Measurements from ENCODE around the gene SMARCB1. TPM values are rescaled to one million over a fixed set of nuclear protein-coding genes. Genes with fewer than 3 reads are reported as not detected.
A peak's percentile ranks its signal among the peaks of the same experiment; 100 is the strongest.

Gene SMARCB1
- total RNA-seq, 1 experiment from 2014 or later = 88.2 TPM

DNA sequence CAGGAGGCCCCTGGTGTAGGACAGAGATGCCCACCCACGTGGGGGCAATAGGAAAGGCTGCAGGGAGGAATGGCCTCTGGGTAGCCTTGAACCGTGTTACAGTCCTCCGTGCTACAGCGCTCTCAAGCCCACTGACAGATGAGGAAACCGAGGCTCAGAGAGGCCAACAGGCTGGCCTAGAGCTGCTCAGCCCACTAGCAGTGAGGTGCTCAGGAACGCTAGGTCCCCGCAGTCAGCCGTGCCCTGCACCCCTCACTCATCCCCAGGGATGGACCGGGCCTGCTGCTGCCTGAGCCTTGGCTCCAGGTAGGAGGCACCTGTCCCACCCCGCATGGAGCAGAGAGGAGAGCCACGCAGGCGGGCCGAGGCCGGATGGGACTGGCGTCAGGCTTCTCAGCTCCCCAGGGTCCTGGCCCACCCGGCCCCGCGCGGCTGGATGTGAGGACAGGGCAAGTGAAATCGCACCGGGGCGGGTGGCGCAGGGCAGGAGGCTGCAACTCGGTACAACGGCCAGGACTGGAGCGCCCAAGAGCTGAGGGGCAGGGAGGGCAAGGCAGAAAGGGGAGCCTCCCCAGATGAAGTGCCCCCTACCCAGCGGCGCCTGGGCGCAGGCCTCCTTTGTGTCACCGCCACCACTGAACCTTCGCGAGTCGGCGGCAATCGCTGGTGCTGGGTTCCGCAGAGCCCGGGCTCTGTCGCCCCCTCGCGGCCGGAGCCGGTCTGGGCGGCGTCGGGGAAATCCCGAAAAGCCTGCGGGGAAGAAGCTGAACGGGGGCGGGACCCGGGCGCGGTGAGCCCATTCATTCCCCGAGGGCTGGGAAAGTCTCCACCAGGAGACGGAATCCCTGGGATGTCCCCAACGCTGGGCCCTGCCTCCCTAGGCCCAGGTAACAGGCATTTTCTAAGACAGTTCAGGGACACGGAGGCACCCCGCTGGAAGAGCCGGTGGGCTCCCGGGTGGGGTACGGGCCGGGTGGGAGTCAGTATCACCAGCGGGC is 62.5 kb downstream of the SMARCB1 start:
- Mint-ChIP-seq H3K4me1 (ENCODE audit: low read depth, unreplicated experiment) (no peaks in the 10 kb centered on the region), H3K27me3 (ENCODE audit: unreplicated experiment) (peaks cover 8% of the 10 kb centered on the region), H3K36me3 (ENCODE audit: insufficient read depth, unreplicated experiment) (peaks cover 8% of the 10 kb centered on the region), H3K9me3 (ENCODE audit: low read depth, unreplicated experiment) (no peaks in the 10 kb centered on the region), H3K27ac (ENCODE audit: unreplicated experiment) (no peak overlapping the region), H3K4me3 (ENCODE audit: low read depth, unreplicated experiment) (peak overlapping the region; percentile 70)
- intact Hi-C loops (cut with micrococcal nuclease; ENCODE audit: unreplicated experiment) = loop anchor here (5.0 kb wide), 2 partner anchors 82 to 307 kb away; partner anchors contain the start of gene CHCHD10
- no TSS peak for BruUV-seq (replicated peaks)
- peak; percentile 94 for DNase-seq
- TF ChIP-seq CTCF (IDR thresholded peaks at IDR 0.05; ENCODE audit: unreplicated experiment) = peak; percentile 95
- CTCF ChIA-PET = interaction anchor here (0.6 to 1.9 kb wide), 14 partner anchors 9 to 206 kb away, joined by 3 to 20 read pairs (median 4); partner anchors contain the start of genes CHCHD10, MIF and SLC2A11

GRCh38 chr22:23850136-23850611 is 63.4 kb downstream of the SMARCB1 start:
- TF ChIP-seq CTCF (IDR thresholded peaks at IDR 0.05; ENCODE audit: unreplicated experiment) = no peak
- peak; percentile 59 for DNase-seq
- Mint-ChIP-seq H3K9me3 (ENCODE audit: low read depth, unreplicated experiment) (no peaks in the 10 kb centered on the region), H3K27me3 (ENCODE audit: unreplicated experiment) (peaks cover 3% of the 10 kb centered on the region), H3K27ac (ENCODE audit: unreplicated experiment) (no peak overlapping the region), H3K4me1 (ENCODE audit: low read depth, unreplicated experiment) (no peaks in the 10 kb centered on the region), H3K36me3 (ENCODE audit: insufficient read depth, unreplicated experiment) (peaks cover 8% of the 10 kb centered on the region), H3K4me3 (ENCODE audit: low read depth, unreplicated experiment) (peak overlapping the region; percentile 70)
- intact Hi-C loops (cut with micrococcal nuclease; ENCODE audit: unreplicated experiment) = no loop called here
- no TSS peak for BruUV-seq (replicated peaks)
- CTCF ChIA-PET = interaction anchor here (0.6 to 1.9 kb wide), 13 partner anchors 8 to 134 kb away, joined by 3 to 20 read pairs (median 4); partner anchors contain the start of genes CHCHD10, MIF and SLC2A11

DNA sequence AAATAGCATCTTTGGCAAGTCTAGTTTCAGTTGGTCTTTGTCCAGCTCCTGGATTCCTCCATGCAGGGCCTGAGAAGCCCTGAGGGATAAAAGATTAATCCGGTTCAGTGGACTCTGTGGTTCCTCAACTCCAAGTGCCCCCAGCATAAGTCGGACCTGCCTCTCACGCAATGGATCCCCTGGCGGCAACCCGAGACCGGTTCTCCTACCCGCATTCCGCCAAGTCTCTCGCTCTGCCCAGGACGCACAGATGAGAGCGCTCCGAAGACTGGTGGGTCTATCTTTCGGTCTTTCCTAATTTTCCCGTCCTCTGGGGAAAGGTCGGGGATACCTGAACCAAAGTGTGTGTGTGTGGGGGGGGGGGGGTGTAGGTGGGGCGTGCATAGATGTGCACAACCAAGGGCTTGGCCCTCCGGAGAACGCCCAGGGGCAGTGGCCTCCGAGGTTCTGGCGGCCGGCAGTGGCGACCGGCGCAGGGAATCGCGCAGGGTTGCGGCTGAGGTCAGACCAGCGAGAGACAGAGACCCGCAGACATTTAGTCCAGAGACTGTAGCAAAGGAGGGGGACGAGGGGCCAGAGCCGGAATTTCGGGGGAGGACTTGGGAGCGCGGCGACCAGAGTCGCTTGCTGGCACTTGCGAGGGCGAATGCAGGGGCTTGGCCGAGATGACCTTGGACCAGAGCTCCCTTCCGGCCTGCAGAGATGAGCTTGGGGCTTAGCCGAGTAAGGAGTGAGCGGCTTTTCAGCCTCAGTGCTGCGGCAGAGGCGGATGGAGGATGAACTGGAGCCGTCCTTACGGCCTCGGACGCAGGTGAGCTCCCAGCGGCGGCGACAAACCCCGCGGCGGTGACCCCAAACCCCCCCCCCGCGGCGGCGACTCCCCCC is 70.2 kb downstream of the SMARCB1 start:
- Mint-ChIP-seq H3K4me1 (ENCODE audit: low read depth, unreplicated experiment) (peaks cover 21% of the 10 kb centered on the region), H3K27me3 (ENCODE audit: unreplicated experiment) (no peaks in the 10 kb centered on the region), H3K27ac (ENCODE audit: unreplicated experiment) (peak overlapping the region; percentile 74), H3K4me3 (ENCODE audit: low read depth, unreplicated experiment) (peak overlapping the region; percentile 95), H3K36me3 (ENCODE audit: insufficient read depth, unreplicated experiment) (peaks cover 22% of the 10 kb centered on the region), H3K9me3 (ENCODE audit: low read depth, unreplicated experiment) (no peaks in the 10 kb centered on the region)
- no TSS peak for BruUV-seq (replicated peaks)
- intact Hi-C loops (cut with micrococcal nuclease; ENCODE audit: unreplicated experiment) = no loop called here
- DNase-seq = peak; percentile 53
- TF ChIP-seq CTCF (IDR thresholded peaks at IDR 0.05; ENCODE audit: unreplicated experiment) = no peak
- CTCF ChIA-PET = interaction anchor here (0.5 to 2.3 kb wide), 21 partner anchors 7 to 1591 kb away, joined by 3 to 18 read pairs (median 4); partner anchors contain the start of genes CHCHD10 and MIF
